ENCODE measurements around the gene ST6GAL2.

The ST6GAL2 gene

GRCh38 chr2:106800976-106801655, 84.9 kb downstream of the ST6GAL2 start:
- no peak for DNase-seq
- no peaks in the 10 kb centered on the region for H3K36me3 ChIP-seq (replicated peaks)
- TF ChIP-seq CTCF (IDR thresholded peaks at IDR 0.05; ENCODE audit: low read depth, low read length, missing control alignments) = no peak
- H3K27me3 ChIP-seq (replicated peaks) = no peaks in the 10 kb centered on the region
- in situ Hi-C loops (cut with HindIII; ENCODE audit: low pct_ligation_motif_present, low sequenced_read_pairs) = no loop called here
- no peak overlapping the region for H3K27ac ChIP-seq
- no peak overlapping the region for H3K4me3 ChIP-seq (ENCODE audit: low read depth, low read length)

- H3K27ac ChIP-seq = no peak overlapping the region
- no peak for TF ChIP-seq CTCF (IDR thresholded peaks at IDR 0.05; ENCODE audit: low read depth, low read length, missing control alignments)
- H3K4me3 ChIP-seq (ENCODE audit: low read depth, low read length) = no peak overlapping the region
- in situ Hi-C loops (cut with HindIII; ENCODE audit: low pct_ligation_motif_present, low sequenced_read_pairs) = no loop called here
- H3K27me3 ChIP-seq (replicated peaks) = no peaks in the 10 kb centered on the region
- no peak for DNase-seq
- H3K36me3 ChIP-seq (replicated peaks) = no peaks in the 10 kb centered on the region
Measured at GRCh38 chr2:106800180-106800579, 85.8 kb downstream of the ST6GAL2 start.

- DNase-seq = no peak
- in situ Hi-C loops (cut with HindIII; ENCODE audit: low pct_ligation_motif_present, low sequenced_read_pairs) = no loop called here
- Histone ChIP-seq H3K27ac (no peak overlapping the region), H3K27me3 (replicated peaks) (no peaks in the 10 kb centered on the region), H3K36me3 (replicated peaks) (no peaks in the 10 kb centered on the region), H3K4me3 (ENCODE audit: low read depth, low read length) (no peak overlapping the region)
- no peak for TF ChIP-seq CTCF (IDR thresholded peaks at IDR 0.05; ENCODE audit: low read depth, low read length, missing control alignments)
Measured at GRCh38 chr2:106798826-106799552, 87.0 kb downstream of the ST6GAL2 start.

- no peak for TF ChIP-seq CTCF (IDR thresholded peaks at IDR 0.05; ENCODE audit: low read depth, low read length, missing control alignments)
Measured at GRCh38 chr2:106797494-106797893, 88.5 kb downstream of the ST6GAL2 start.

GRCh38 chr2:106792671-106793070, 93.3 kb downstream of the ST6GAL2 start:
- Histone ChIP-seq H3K4me3 (ENCODE audit: low read depth, low read length) (no peak overlapping the region), H3K27ac (no peak overlapping the region), H3K27me3 (replicated peaks) (no peaks in the 10 kb centered on the region), H3K36me3 (replicated peaks) (no peaks in the 10 kb centered on the region)
- TF ChIP-seq CTCF (IDR thresholded peaks at IDR 0.05; ENCODE audit: low read depth, low read length, missing control alignments) = no peak
- DNase-seq = no peak
- in situ Hi-C loops (cut with HindIII; ENCODE audit: low pct_ligation_motif_present, low sequenced_read_pairs) = no loop called here

More at GRCh38 chr2:106797494-106797893, 88.5 kb downstream of the ST6GAL2 start:
- in situ Hi-C loops (cut with HindIII; ENCODE audit: low pct_ligation_motif_present, low sequenced_read_pairs) = no loop called here
- no peak overlapping the region for H3K4me3 ChIP-seq (ENCODE audit: low read depth, low read length)
- no peaks in the 10 kb centered on the region for H3K27me3 ChIP-seq (replicated peaks)
- no peaks in the 10 kb centered on the region for H3K36me3 ChIP-seq (replicated peaks)
- no peak overlapping the region for H3K27ac ChIP-seq
- no peak for DNase-seq

Measured in brain microvascular endothelial cell (primary cell).